RWPE1 (cell line): ENCODE data around the gene RTN4RL2.

Experiments used
- CTCF ChIA-PET: fragments of 350-600 bp; sonication (Branson Sonifier 250); formaldehyde crosslinking; extraction: SDS; loops from one replicate; lab custom pipeline; 2021; lab: Yijun Ruan, JAX
- POLR2A ChIA-PET: fragments of 400-600 bp; formaldehyde crosslinking; extraction: SDS; loops from one replicate; lab custom pipeline; 2020; ENCODE audit warnings: antibody characterized with exemption; ENCODE audit not compliant: low non-redundant PET; lab: Yijun Ruan, JAX
- DNase-seq: peaks from one replicate; pipeline ENCODE4 v3.0.0; 2012; ENCODE audit warnings: low spot score
- H3K27ac ChIP-seq: fragments of 450-650 bp; 2 replicates; pipeline ENCODE4 v1.5.1; 2017
- TF ChIP-seq, protein P1 (sequence below): fragments of 450-650 bp; conservative IDR thresholded peaks from 2 replicates; pipeline ENCODE4 v1.5.1; 2017; ENCODE audit warnings: low read depth, mild to moderate bottlenecking

The RTN4RL2 gene

GRCh38 chr11:57500515-57500914 lies 40.2 kb downstream of the RTN4RL2 start:
- CTCF ChIA-PET, result interaction anchor here (0.8 to 1.2 kb wide), 2 partner anchors 9 to 17 kb away, joined by 3 to 5 read pairs; no protein-coding TSS in a partner anchor
- TF ChIP-seq, protein P1, sequence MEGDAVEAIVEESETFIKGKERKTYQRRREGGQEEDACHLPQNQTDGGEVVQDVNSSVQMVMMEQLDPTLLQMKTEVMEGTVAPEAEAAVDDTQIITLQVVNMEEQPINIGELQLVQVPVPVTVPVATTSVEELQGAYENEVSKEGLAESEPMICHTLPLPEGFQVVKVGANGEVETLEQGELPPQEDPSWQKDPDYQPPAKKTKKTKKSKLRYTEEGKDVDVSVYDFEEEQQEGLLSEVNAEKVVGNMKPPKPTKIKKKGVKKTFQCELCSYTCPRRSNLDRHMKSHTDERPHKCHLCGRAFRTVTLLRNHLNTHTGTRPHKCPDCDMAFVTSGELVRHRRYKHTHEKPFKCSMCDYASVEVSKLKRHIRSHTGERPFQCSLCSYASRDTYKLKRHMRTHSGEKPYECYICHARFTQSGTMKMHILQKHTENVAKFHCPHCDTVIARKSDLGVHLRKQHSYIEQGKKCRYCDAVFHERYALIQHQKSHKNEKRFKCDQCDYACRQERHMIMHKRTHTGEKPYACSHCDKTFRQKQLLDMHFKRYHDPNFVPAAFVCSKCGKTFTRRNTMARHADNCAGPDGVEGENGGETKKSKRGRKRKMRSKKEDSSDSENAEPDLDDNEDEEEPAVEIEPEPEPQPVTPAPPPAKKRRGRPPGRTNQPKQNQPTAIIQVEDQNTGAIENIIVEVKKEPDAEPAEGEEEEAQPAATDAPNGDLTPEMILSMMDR, result no peak
- no peak for DNase-seq
- peak overlapping the region; percentile 70 for H3K27ac ChIP-seq
- POLR2A ChIA-PET, result no interaction called here

- ChIA-PET CTCF (interaction anchor here (0.8 to 1.2 kb wide), 2 partner anchors 9 to 17 kb away, joined by 3 to 5 read pairs; no protein-coding TSS in a partner anchor), POLR2A (no interaction called here)
- peak overlapping the region; percentile 70; the same call in 1 of the 2 replicates for H3K27ac ChIP-seq
- no peak for DNase-seq
- TF ChIP-seq, protein P1, result no peak
These were observed 40.6 kb downstream of the RTN4RL2 start for GRCh38 chr11:57500926-57501325.

- peak overlapping the region; percentile 25; the same call in 1 of the 2 replicates for H3K27ac ChIP-seq
- CTCF ChIA-PET, result interaction anchor here (0.6 to 1.2 kb wide), 4 partner anchors 8 to 66 kb away, joined by 3 to 7 read pairs (median 4); partner anchors contain the start of gene UBE2L6
- TF ChIP-seq, protein P1, result no peak
- POLR2A ChIA-PET, result no interaction called here
- no peak for DNase-seq
These were observed 41.6 kb downstream of the RTN4RL2 start for GRCh38 chr11:57501953-57502352.

DNA sequence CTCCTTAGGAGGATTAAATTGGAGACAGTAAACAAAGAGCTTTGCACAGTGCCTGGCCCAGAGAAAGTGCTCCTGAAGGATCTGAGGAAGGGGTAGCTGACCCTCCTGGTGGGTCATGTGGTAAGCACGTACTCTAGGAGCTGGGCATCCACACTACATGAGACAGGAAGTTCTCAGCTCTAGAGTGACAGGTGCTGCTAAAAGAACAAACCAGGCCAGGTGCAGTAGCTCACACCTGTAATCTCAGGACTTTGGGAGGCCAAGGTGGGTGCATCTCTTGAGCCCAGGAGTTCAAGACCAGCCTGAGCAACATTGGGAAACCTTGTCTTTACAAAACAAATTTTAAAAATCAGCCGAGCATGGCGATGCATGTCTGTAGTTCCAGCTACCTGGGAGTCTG lies 42.0 kb downstream of the RTN4RL2 start:
- H3K27ac ChIP-seq, result peak overlapping the region; percentile 25; the same call in 1 of the 2 replicates
- ChIA-PET CTCF (interaction anchor here (0.6 to 1.2 kb wide), 4 partner anchors 9 to 65 kb away, joined by 3 to 7 read pairs (median 4); partner anchors contain the start of gene UBE2L6), POLR2A (no interaction called here)
- TF ChIP-seq, protein P1, result no peak
- DNase-seq, result no peak

DNA sequence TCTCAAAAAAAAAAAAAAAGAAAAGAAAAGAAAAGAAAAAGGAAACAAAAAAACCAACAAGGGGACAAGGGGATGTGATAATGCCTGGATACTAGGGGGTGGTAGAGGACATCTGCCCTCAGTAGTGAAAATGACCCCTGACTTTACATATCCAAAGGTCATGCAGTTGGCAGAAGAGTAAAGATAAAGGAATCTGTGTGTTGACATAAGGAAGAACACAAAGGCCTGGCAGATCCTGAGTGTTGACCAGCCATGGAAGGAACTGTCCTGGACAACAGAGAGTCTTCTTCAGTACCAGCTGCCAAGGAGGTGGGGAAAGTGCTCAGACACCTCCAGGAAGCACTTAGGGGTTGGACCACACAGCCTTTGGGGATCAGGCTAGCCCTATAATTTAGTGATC lies 42.5 kb downstream of the RTN4RL2 start:
- no peak for DNase-seq
- CTCF ChIA-PET, result interaction anchor here (1.2 kb wide), 1 partner anchor 45 kb away, joined by 5 read pairs; no protein-coding TSS in a partner anchor
- no peak overlapping the region for H3K27ac ChIP-seq
- TF ChIP-seq, protein P1, result no peak
- POLR2A ChIA-PET, result no interaction called here

DNA sequence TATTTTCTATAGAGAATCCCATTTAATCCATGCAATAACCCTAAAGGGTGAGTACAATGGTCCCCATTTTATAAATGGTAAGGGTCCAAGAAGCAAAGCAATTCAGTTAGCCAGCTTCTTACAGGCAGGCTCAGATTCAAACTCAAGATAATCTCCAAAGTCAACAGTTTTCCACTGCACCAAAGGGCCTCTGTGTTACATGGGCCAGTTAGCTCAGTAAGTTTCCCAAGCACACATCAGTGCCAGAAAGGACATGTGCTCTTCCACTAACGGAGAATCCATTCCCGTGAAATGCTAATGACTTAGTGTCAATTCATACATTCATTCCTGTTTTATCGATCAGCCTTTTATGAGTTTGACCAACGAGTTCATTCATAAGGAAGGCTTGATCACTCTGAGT lies 44.2 kb downstream of the RTN4RL2 start:
- ChIA-PET POLR2A (no interaction called here), CTCF (no interaction called here)
- DNase-seq, result no peak
- H3K27ac ChIP-seq, result no peak overlapping the region
- TF ChIP-seq, protein P1, result no peak
